ENCODE results near the gene RPGR.

The RPGR gene

DNA sequence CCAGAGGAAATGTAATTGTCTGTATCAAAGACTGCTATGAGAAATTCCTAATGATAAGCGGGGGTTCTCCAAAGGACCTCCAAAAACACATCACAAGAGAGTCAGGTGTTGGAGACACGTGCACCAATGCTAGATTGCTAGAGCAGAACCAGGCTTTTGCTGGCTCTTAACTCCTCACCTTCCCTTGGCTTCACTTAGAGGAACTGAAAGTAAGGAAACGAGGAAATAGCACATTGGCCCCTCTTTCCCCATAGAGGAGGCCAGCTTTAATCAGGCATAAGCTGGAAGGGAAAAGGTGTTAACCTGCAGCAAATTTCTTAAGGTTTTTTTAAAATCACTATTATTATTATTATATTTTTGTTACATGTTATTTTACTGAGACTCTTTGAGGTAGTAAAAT, 38.6 kb upstream of the RPGR start:
- TF ChIP-seq CTCF (IDR thresholded peaks at IDR 0.05; ENCODE audit: control insufficient read depth, extremely low read depth, insufficient read depth) = no peak
- no peak overlapping the region for H3K4me3 ChIP-seq (ENCODE audit: low read depth, low read length)
- no peak for DNase-seq (ENCODE audit: low read depth)

DNA sequence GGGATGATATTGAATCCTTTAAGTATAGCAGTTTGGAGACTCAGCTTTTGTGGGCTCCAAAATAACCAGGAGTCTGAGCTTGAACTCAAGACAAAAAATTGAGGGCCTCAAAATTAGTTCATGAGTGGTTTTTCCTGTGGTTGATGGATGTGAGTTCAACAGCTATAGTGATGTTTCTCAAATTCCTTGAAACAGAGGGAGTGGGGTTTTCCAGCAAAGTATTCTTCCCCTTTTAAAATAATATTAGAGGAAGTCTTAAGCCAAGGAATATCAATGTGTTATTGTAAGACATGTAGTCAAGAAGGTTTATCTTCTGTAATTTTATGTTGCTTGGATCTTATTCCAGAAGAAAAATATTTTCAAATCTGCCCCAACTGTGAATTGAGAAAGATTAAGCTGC, 35.7 kb upstream of the RPGR start:
- no peak overlapping the region for H3K4me3 ChIP-seq (ENCODE audit: low read depth, low read length)
- TF ChIP-seq CTCF (IDR thresholded peaks at IDR 0.05; ENCODE audit: control insufficient read depth, extremely low read depth, insufficient read depth) = no peak
- no peak for DNase-seq (ENCODE audit: low read depth)

- DNase-seq (ENCODE audit: low read depth) = no peak
- no peak for TF ChIP-seq CTCF (IDR thresholded peaks at IDR 0.05; ENCODE audit: control insufficient read depth, extremely low read depth, insufficient read depth)
- H3K4me3 ChIP-seq (ENCODE audit: low read depth, low read length) = no peak overlapping the region
Measured at GRCh38 chrX:38357747-38358673, 30.7 kb upstream of the RPGR start.

DNA sequence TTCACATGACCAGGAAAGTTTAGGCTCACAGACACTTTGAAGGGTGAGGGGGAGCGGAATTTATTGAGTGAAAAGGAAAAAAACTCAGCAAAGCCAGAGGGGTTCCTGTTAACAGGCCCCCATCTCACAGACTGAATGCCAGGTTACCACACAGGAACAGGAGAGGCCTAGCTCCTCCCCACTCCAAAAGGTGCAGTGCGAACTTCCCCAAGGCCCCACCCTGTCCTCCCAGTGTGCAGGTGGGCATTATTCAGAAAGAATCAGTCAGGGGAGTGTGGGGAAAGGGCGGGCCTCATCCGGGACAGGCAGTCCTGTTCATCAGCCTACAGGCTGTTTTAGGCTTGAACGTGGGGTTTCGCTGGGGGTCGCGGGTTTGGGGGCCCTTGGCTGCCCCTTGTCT, 29.1 kb upstream of the RPGR start:
- DNase-seq (ENCODE audit: low read depth) = no peak
- TF ChIP-seq CTCF (IDR thresholded peaks at IDR 0.05; ENCODE audit: control insufficient read depth, extremely low read depth, insufficient read depth) = no peak
- no peak overlapping the region for H3K4me3 ChIP-seq (ENCODE audit: low read depth, low read length)

DNA sequence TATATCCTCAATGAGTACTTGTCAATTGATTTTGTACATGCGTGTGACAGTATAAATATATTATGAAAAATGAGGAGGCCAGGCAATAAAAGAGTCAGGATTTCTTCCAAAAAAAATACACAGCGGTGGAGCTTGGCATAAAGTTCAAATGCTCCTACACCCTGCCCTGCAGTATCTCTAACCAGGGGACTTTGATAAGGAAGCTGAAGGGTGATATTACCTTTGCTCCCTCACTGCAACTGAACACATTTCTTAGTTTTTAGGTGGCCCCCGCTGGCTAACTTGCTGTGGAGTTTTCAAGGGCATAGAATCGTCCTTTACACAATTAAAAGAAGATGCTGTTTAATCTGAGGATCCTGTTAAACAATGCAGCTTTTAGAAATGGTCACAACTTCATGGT, 25.1 kb upstream of the RPGR start, which contains the start of gene OTC:
Gene OTC, plus strand, starts transcription at position 243 of the 400 bp plus-strand sequence. Its CDS starts 93 bp downstream, at position 336.
- no peak within 1 kb of the TSS for H3K4me3 ChIP-seq (ENCODE audit: low read depth, low read length)
- DNase-seq (ENCODE audit: low read depth) = no peak
- no peak for TF ChIP-seq CTCF (IDR thresholded peaks at IDR 0.05; ENCODE audit: control insufficient read depth, extremely low read depth, insufficient read depth)

- DNase-seq (ENCODE audit: low read depth) = no peak
- no peak for TF ChIP-seq CTCF (IDR thresholded peaks at IDR 0.05; ENCODE audit: control insufficient read depth, extremely low read depth, insufficient read depth)
- no peak overlapping the region for H3K4me3 ChIP-seq (ENCODE audit: low read depth, low read length)
Measured at GRCh38 chrX:38351346-38351745, 24.0 kb upstream of the RPGR start.
